DOHH2 (cell line): Measurements from ENCODE around the gene LAIR2.
"Not testable (repeated sequence)": the region's sequence is repeated elsewhere in the genome, so short reads cannot be mapped to it uniquely, and the experiment has no call there.

Experiments
- H3F3A ChIP-seq: fragments of 200-600 bp; sonication (generic), shearing (Covaris generic); 2 replicates; pipeline ENCODE4 v1.6.0; 2016; ENCODE audit warnings: antibody characterized with exemption, mild to moderate bottlenecking; ENCODE audit not compliant: control insufficient read depth, insufficient read depth
- H3K27ac ChIP-seq: fragments of 200-600 bp; sonication (generic); 2 replicates; pipeline ENCODE4 v1.5.1; 2014; ENCODE audit warnings: low read depth, mild to moderate bottlenecking, low read length, moderate library complexity
- H3K27me3 ChIP-seq: fragments of 200-600 bp; sonication (generic); 2 replicates; pipeline ENCODE4 v1.6.1; 2014; ENCODE audit warnings: mild to moderate bottlenecking, low read length, mixed read lengths; ENCODE audit not compliant: control insufficient read depth
- H3K36me3 ChIP-seq: fragments of 200-600 bp; sonication (generic); 2 replicates; pipeline ENCODE4 v1.6.1; 2014; ENCODE audit warnings: mild to moderate bottlenecking, low read length, moderate library complexity, mixed read lengths; ENCODE audit not compliant: control insufficient read depth
- H3K4me1 ChIP-seq: fragments of 200-600 bp; sonication (generic); 2 replicates; pipeline ENCODE4 v1.6.1; 2014; ENCODE audit warnings: mild to moderate bottlenecking, low read length, mixed read lengths; ENCODE audit not compliant: control insufficient read depth
- H3K4me2 ChIP-seq: fragments of 200-600 bp; sonication (generic); 2 replicates; pipeline ENCODE4 v1.6.0; 2014; ENCODE audit warnings: mild to moderate bottlenecking, low read length, moderate library complexity
- H3K4me3 ChIP-seq: fragments of 200-600 bp; sonication (generic); 2 replicates; pipeline ENCODE4 v1.5.1; 2014; ENCODE audit warnings: mild to moderate bottlenecking, low read length, mixed read lengths
- H3K79me2 ChIP-seq: fragments of 200-600 bp; sonication (generic); 2 replicates; pipeline ENCODE4 v1.6.1; 2014; ENCODE audit warnings: mild to moderate bottlenecking, low read length, mixed read lengths; ENCODE audit not compliant: control insufficient read depth
- H3K9me2 ChIP-seq: fragments of 200-600 bp; sonication (generic); replicated peaks from 2 replicates; pipeline ENCODE4 v1.6.1; 2014; ENCODE audit warnings: mild to moderate bottlenecking, low read length, mixed read lengths; ENCODE audit not compliant: control insufficient read depth
- H3K9me3 ChIP-seq: fragments of 200-600 bp; sonication (generic); 2 replicates; pipeline ENCODE4 v1.6.1; 2014; ENCODE audit warnings: antibody characterized with exemption, low read length, mixed read lengths; ENCODE audit not compliant: control insufficient read depth, insufficient read depth
- H4K20me1 ChIP-seq: fragments of 200-600 bp; sonication (generic); 2 replicates; pipeline ENCODE4 v1.6.0; 2014; ENCODE audit warnings: low read depth, mild to moderate bottlenecking, antibody characterized with exemption, low read length, moderate library complexity; ENCODE audit not compliant: control insufficient read depth, insufficient read depth
- EZH2phosphoT487 ChIP-seq: fragments of 200-600 bp; sonication (generic); IDR thresholded peaks from 2 replicates; pipeline ENCODE4 v1.6.1; 2017; ENCODE audit warnings: borderline replicate concordance, mild to moderate bottlenecking, antibody characterized with exemption, low read length, moderate library complexity, mixed read lengths
- TF ChIP-seq, protein P1 (sequence below): fragments of 200-600 bp; sonication (generic); IDR thresholded peaks from one replicate; pipeline ENCODE4 v1.5.1; 2014; ENCODE audit warnings: antibody characterized with exemption, mild to moderate bottlenecking, low read depth, low read length; ENCODE audit not compliant: poor library complexity, severe bottlenecking

LAIR2 gene

DNA sequence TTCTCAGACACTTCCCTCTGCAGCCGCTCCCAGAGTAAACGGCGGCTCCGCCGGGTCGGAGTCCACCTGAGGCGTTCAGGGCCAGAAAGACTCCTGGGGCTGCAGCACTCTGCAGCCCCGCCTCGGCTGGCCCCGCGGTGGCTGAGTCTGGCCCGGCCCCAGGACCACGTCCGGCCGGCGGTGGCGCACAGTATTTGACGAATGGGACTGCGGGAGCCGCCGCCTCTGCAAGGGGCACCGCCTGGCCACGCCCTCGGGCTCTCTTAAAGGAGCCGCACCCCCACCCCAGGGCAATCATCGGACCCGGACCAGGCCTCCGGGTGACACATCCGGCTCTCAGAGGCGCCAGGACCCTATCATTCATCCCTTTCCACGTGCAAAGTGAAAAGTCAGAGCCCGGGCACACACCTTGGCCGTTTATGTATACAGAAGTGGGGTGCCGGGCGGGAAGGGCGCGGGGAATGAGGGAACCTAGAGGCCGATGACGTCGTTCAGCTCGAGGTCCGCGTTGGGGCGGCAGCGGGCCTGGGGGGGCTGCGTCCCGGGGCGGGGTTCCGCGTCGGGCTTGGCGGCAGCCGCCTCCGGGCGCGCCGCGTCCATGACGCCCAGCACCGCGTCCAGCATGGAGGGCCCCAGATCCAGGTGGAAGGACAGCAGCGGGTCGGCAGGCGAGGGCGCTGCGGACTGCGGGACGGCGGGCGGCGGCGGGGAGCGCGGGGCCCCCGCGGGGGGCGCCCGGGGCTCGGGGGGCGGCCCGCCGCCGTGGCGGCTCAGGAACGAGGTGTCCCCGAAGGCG lies 37.8 kb upstream of the LAIR2 start:
- Histone ChIP-seq H3K4me1 (peaks cover 30% of the 10 kb centered on the region), H4K20me1 (no peaks in the 10 kb centered on the region), H3K36me3 (peaks cover 24% of the 10 kb centered on the region), H3K9me3 (no peaks in the 10 kb centered on the region), H3K79me2 (peaks cover 13% of the 10 kb centered on the region), H3K4me2 (peak overlapping the region; percentile 82), H3K27ac (peak overlapping the region; percentile 81), H3K27me3 (peaks cover 6% of the 10 kb centered on the region), H3F3A (peaks cover 6% of the 10 kb centered on the region; the same call in 1 of the 2 replicates), H3K9me2 (no peaks in the 10 kb centered on the region), H3K4me3 (peak overlapping the region; percentile 80)
- TF ChIP-seq, protein P1, sequence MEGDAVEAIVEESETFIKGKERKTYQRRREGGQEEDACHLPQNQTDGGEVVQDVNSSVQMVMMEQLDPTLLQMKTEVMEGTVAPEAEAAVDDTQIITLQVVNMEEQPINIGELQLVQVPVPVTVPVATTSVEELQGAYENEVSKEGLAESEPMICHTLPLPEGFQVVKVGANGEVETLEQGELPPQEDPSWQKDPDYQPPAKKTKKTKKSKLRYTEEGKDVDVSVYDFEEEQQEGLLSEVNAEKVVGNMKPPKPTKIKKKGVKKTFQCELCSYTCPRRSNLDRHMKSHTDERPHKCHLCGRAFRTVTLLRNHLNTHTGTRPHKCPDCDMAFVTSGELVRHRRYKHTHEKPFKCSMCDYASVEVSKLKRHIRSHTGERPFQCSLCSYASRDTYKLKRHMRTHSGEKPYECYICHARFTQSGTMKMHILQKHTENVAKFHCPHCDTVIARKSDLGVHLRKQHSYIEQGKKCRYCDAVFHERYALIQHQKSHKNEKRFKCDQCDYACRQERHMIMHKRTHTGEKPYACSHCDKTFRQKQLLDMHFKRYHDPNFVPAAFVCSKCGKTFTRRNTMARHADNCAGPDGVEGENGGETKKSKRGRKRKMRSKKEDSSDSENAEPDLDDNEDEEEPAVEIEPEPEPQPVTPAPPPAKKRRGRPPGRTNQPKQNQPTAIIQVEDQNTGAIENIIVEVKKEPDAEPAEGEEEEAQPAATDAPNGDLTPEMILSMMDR, result no peak
- no peak for TF ChIP-seq EZH2phosphoT487

DNA sequence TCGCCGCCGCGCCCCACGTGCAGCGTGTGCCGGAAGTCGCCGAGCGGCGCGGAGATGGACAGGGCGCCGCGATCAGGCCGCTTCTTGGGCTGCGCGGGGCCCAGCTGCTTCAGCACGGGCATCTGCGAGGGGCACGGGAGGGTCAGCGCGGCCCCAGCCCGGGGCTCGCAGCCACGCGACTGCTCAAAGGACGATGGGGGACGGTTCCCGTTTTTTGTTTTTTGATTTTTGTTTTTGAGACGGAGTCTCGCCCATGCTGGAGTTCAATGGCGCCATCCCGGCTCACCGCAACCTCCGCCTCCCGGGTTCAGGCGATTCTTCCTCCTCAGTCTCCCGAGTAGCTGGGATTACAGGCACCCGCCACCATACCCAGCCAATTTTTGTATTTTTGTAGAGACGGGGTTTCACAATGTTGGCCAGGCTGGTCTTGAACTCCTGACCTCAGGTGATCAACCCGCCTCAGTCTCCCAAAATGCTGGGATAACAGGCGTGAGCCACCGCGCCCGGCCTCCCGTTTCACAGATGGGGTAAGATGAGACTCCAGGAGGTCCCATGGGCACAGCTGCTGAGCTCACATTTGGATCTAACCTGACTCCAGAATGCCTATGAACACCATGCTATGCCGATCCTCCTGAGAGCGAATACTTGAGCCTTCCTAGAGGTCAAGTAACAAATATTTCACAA lies 37.1 kb upstream of the LAIR2 start:
- Histone ChIP-seq H3K36me3 (peaks cover 18% of the 10 kb centered on the region), H4K20me1 (no peaks in the 10 kb centered on the region), H3K4me2 (no peak overlapping the region), H3K4me3 (no peak overlapping the region), H3F3A (peaks cover 6% of the 10 kb centered on the region; the same call in 1 of the 2 replicates), H3K27me3 (peaks cover 13% of the 10 kb centered on the region), H3K9me2 (no peaks in the 10 kb centered on the region), H3K79me2 (peaks cover 13% of the 10 kb centered on the region), H3K9me3 (no peaks in the 10 kb centered on the region), H3K4me1 (peaks cover 30% of the 10 kb centered on the region), H3K27ac (no peak overlapping the region)
- TF ChIP-seq, protein P1, result no peak
- TF ChIP-seq EZH2phosphoT487, result no peak

DNA sequence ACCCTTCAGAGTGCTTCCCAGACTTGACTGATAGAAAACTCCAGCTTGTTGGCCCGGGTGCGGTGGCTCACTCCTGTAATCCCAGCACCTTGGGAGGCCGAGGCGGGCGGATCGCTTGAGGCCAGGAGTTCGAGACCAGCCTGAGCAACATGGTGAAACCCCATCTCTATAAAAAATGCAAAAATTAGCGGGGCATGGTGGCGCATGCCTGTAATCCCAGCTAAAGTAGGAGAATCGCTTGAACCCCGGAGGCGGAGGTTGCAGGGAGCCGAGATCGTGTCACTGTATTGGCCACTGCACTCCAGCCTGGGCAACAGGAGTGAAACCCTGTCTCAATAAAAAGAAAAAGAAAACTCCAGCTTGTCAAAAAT lies 36.5 kb upstream of the LAIR2 start:
- H3K9me2 ChIP-seq, H3K27ac ChIP-seq, H3F3A ChIP-seq, H3K4me3 ChIP-seq, H3K4me2 ChIP-seq, H4K20me1 ChIP-seq, H3K9me3 ChIP-seq: not testable (repeated sequence)
- Histone ChIP-seq H3K36me3 (peaks cover 13% of the 10 kb centered on the region), H3K27me3 (peaks cover 18% of the 10 kb centered on the region), H3K79me2 (peaks cover 13% of the 10 kb centered on the region), H3K4me1 (peaks cover 30% of the 10 kb centered on the region)

DNA sequence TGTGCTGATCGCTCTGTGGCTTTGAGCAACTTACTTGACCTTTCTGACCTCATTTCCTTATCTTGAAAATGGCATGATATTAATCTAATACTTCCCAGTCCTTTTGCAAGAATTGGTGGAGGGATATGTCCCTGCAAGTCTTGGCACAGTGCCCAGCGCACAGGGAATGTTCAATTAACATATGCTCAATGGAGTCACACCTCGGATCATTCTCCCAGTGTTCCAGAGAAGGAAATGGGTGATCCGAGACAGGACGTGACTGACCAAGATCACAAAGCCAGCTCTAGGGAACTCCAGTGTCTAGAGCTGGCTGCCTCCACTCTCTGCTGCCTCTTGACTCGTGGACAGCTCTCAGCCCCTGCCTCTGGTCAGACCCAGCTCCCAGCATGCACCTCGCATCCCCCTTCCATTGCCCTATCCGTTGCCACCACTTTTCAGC lies 33.1 kb upstream of the LAIR2 start:
- Histone ChIP-seq H3K79me2 (no peaks in the 10 kb centered on the region), H3K36me3 (no peaks in the 10 kb centered on the region), H3K4me2 (no peak overlapping the region), H3F3A (0 out of 2 replicates have a peak, but pooled peaks cover under 1% of the 10 kb centered on the region), H3K9me2 (no peaks in the 10 kb centered on the region), H4K20me1 (no peaks in the 10 kb centered on the region), H3K9me3 (no peaks in the 10 kb centered on the region), H3K27ac (no peak overlapping the region), H3K27me3 (peaks cover 30% of the 10 kb centered on the region), H3K4me3 (no peak overlapping the region), H3K4me1 (peaks cover 9% of the 10 kb centered on the region)
- no peak for TF ChIP-seq EZH2phosphoT487
